H9 (cell line): ENCODE results near the gene MARCHF10. TPM values are rescaled to one million over a fixed set of nuclear protein-coding genes. Genes with fewer than 3 reads are reported as not detected.

Experiments
- DNase-seq: peaks from one replicate; pipeline ENCODE4 v3.0.0-alpha.2; 2017
- H2AFZ ChIP-seq: one replicate; pipeline ENCODE4 v1.6.1; 2013; ENCODE audit warnings: mild to moderate bottlenecking, low read length, control low read depth, moderate library complexity
- H2AK5ac ChIP-seq: 2 replicates; pipeline ENCODE4 v1.6.1; 2013; ENCODE audit warnings: low read length, control low read depth, mixed read lengths; ENCODE audit not compliant: insufficient read length
- H2BK120ac ChIP-seq: one replicate; pipeline ENCODE4 v1.6.1; 2013; ENCODE audit warnings: low read depth, mild to moderate bottlenecking, low read length, control low read depth, inconsistent platforms; ENCODE audit not compliant: poor library complexity, severe bottlenecking
- H2BK12ac ChIP-seq: 2 replicates; pipeline ENCODE4 v1.6.1; 2013; ENCODE audit warnings: low read length, control low read depth, mixed read lengths, low read depth; ENCODE audit not compliant: insufficient read length
- H2BK15ac ChIP-seq: 2 replicates; pipeline ENCODE4 v1.6.1; 2013; ENCODE audit warnings: low read depth, low read length, control low read depth
- H2BK20ac ChIP-seq: one replicate; pipeline ENCODE4 v1.6.1; 2013; ENCODE audit warnings: low read depth, mild to moderate bottlenecking, low read length, control low read depth, inconsistent platforms; ENCODE audit not compliant: poor library complexity, severe bottlenecking
- H2BK5ac ChIP-seq: 2 replicates; pipeline ENCODE4 v1.6.1; 2013; ENCODE audit warnings: low read length, control low read depth, mixed read lengths; ENCODE audit not compliant: insufficient read length
- H3K14ac ChIP-seq: 2 replicates; pipeline ENCODE4 v1.6.1; 2013; ENCODE audit warnings: low read length, control low read depth; ENCODE audit not compliant: insufficient read depth
- H3K18ac ChIP-seq: 2 replicates; pipeline ENCODE4 v1.6.1; 2013; ENCODE audit warnings: low read depth, mild to moderate bottlenecking, mixed read lengths, low read length, control low read depth; ENCODE audit not compliant: insufficient read length
- H3K23ac ChIP-seq: 2 replicates; pipeline ENCODE4 v1.6.1; 2013; ENCODE audit warnings: low read length, control low read depth, mixed read lengths, low read depth; ENCODE audit not compliant: insufficient read length
- H3K23me2 ChIP-seq: 2 replicates; pipeline ENCODE4 v1.6.1; 2013; ENCODE audit warnings: low read depth, mild to moderate bottlenecking, mixed read lengths, low read length, control low read depth; ENCODE audit not compliant: insufficient read length, poor library complexity, severe bottlenecking
- H3K27ac ChIP-seq: 2 replicates; pipeline ENCODE4 v1.5.1; 2013; ENCODE audit warnings: low read length, control low read depth, mixed read lengths, low read depth; ENCODE audit not compliant: insufficient read length
- H3K27me3 ChIP-seq: 2 replicates; pipeline ENCODE4 v1.6.1; 2013; ENCODE audit warnings: low read length, control low read depth, inconsistent platforms; ENCODE audit not compliant: insufficient read depth
- H3K4ac ChIP-seq: 2 replicates; pipeline ENCODE4 v1.6.1; 2013; ENCODE audit warnings: low read depth, mild to moderate bottlenecking, control low read depth, inconsistent platforms, low read length, moderate library complexity
- H3K4me1 ChIP-seq: 2 replicates; pipeline ENCODE4 v1.6.1; 2013; ENCODE audit warnings: low read length, control low read depth, inconsistent platforms; ENCODE audit not compliant: insufficient read depth
- H3K4me2 ChIP-seq: 2 replicates; pipeline ENCODE4 v1.6.1; 2013; ENCODE audit warnings: low read length, control low read depth, mixed read lengths; ENCODE audit not compliant: insufficient read length, insufficient read depth
- H3K56ac ChIP-seq: 2 replicates; pipeline ENCODE4 v1.6.1; 2013; ENCODE audit warnings: low read depth, mild to moderate bottlenecking, mixed read lengths, low read length, control low read depth; ENCODE audit not compliant: insufficient read length
- H3K79me1 ChIP-seq: 2 replicates; pipeline ENCODE4 v1.6.1; 2013; ENCODE audit warnings: low read depth, mild to moderate bottlenecking, moderate library complexity, low read length, control low read depth, inconsistent platforms; ENCODE audit not compliant: insufficient read depth, poor library complexity, severe bottlenecking
- H3K79me2 ChIP-seq: 2 replicates; pipeline ENCODE4 v1.6.1; 2013; ENCODE audit warnings: low read length, control low read depth, inconsistent platforms; ENCODE audit not compliant: insufficient read depth
- H3K9ac ChIP-seq: 2 replicates; pipeline ENCODE4 v1.6.1; 2013; ENCODE audit warnings: low read length, control low read depth, mixed read lengths; ENCODE audit not compliant: insufficient read length; ENCODE audit errors: extremely low read depth
- H3K9me3 ChIP-seq: one replicate; pipeline ENCODE4 v1.6.1; 2013; ENCODE audit warnings: low read depth, low read length, inconsistent platforms; ENCODE audit not compliant: control insufficient read depth
- H3T11ph ChIP-seq: one replicate; pipeline ENCODE4 v1.6.1; 2013; ENCODE audit warnings: mild to moderate bottlenecking, low read length, control low read depth, inconsistent platforms
- H4K20me1 ChIP-seq: one replicate; pipeline ENCODE4 v1.6.1; 2013; ENCODE audit not compliant: control insufficient read depth, insufficient read length, insufficient read depth
- H4K5ac ChIP-seq: 2 replicates; pipeline ENCODE4 v1.6.1; 2013; ENCODE audit warnings: low read depth, mild to moderate bottlenecking, mixed read lengths, low read length, control low read depth; ENCODE audit not compliant: insufficient read length
- H4K8ac ChIP-seq: replicated peaks from 2 replicates; pipeline ENCODE4 v1.6.1; 2013; ENCODE audit warnings: low read length, control low read depth, mixed read lengths, low read depth; ENCODE audit not compliant: insufficient read length
- H4K91ac ChIP-seq: 2 replicates; pipeline ENCODE4 v1.6.1; 2013; ENCODE audit warnings: low read depth, mild to moderate bottlenecking, moderate library complexity, mixed read lengths, low read length, control low read depth; ENCODE audit not compliant: insufficient read length
- H3K27ac Mint-ChIP-seq, 3 experiments: 2 replicates in 2 of 3; 3 replicates in 1 of 3; pipeline ENCODE4 v1.8.0; 2020 to 2021; ENCODE audit warnings: mixed read lengths in 3 of 3, mild to moderate bottlenecking in 1 of 3, moderate library complexity in 1 of 3
- H3K27me3 Mint-ChIP-seq: 2 replicates; pipeline ENCODE4 v1.8.0; 2021; ENCODE audit warnings: low read depth, mild to moderate bottlenecking, moderate library complexity, mixed read lengths
- H3K36me3 Mint-ChIP-seq, 3 experiments: 2 replicates in 2 of 3; 3 replicates in 1 of 3; pipeline ENCODE4 v1.8.0; 2020 to 2021; ENCODE audit warnings: low read depth in 3 of 3, mixed read lengths in 3 of 3; ENCODE audit not compliant: insufficient read depth in 1 of 3
- H3K4me1 Mint-ChIP-seq, 2 experiments: 2 replicates each; pipeline ENCODE4 v1.8.0; 2020; ENCODE audit warnings: mixed read lengths in 2 of 2
- H3K4me3 Mint-ChIP-seq, 2 experiments: 2 replicates in 1 of 2; 3 replicates in 1 of 2; pipeline ENCODE4 v1.8.0; 2020 to 2021; ENCODE audit warnings: mild to moderate bottlenecking in 2 of 2, mixed read lengths in 2 of 2, moderate library complexity in 1 of 2
- H3K9me3 Mint-ChIP-seq, 2 experiments: 2 replicates in 1 of 2; 3 replicates in 1 of 2; pipeline ENCODE4 v1.8.0; 2020; ENCODE audit warnings: mild to moderate bottlenecking in 2 of 2, mixed read lengths in 2 of 2, moderate library complexity in 1 of 2
- WGBS: extraction: QIAGEN DNeasy Blood & Tissue Kit; methylation state at CpG from one replicate; pipeline ENCODE4 v1.1.7; 2013; ENCODE audit warnings: missing lambda C conversion rate, low lambda C conversion rate, mixed read lengths; ENCODE audit not compliant: insufficient read length; ENCODE audit errors: extremely low coverage; 5-methylcytosine and 5-hydroxymethylcytosine counted together
- total RNA-seq: library from RNA; stranded (reverse); gene quantifications from 2 replicates; pipeline ENCODE4 v1.2.1, GENCODE V29; 2021
- TF ChIP-seq, protein P1 (sequence below): fragments of 200-600 bp; sonication (generic); conservative IDR thresholded peaks from 3 replicates; pipeline ENCODE4 v1.8.0; 2021; ENCODE audit warnings: antibody characterized with exemption, mild to moderate bottlenecking

MARCHF10 gene
- total RNA-seq, 1 experiment from 2014 or later = not detected

DNA sequence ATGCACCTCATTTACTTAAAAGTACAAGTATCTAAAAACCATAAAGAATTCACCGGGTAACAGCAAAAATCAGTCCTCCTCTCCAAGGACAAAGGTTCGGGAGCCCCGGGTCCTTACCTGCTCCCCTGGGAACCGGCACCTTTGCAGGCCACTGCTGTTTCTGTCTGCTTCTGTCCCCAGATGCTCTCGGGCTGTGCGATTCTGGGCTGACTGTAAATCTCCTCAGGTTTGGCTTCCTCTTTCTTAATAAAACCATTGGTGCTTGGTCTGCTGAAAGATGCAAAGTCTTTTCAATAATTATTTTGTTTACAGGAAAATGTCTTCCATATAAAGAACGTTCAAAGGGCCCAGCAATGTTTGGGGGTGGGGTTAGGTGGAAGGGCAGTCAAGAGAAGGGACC is 63.9 kb downstream of the MARCHF10 start:
- Histone ChIP-seq H3K23ac (no peak overlapping the region), H4K8ac (no peak overlapping the region), H3K4ac (no peak overlapping the region), H3K9ac (no peak overlapping the region), H4K20me1 (no peaks in the 10 kb centered on the region), H2AK5ac (no peak overlapping the region), H3K79me2 (no peaks in the 10 kb centered on the region), H4K5ac (no peak overlapping the region), H4K91ac (no peak overlapping the region), H3K79me1 (no peaks in the 10 kb centered on the region), H2BK20ac (no peak overlapping the region), H3K14ac (no peak overlapping the region), H3T11ph (no peak overlapping the region), H3K23me2 (no peaks in the 10 kb centered on the region), H3K18ac (no peak overlapping the region), H3K56ac (no peak overlapping the region), H2BK15ac (no peak overlapping the region), H3K9me3 (no peaks in the 10 kb centered on the region), H3K4me2 (no peak overlapping the region), H2BK5ac (no peak overlapping the region), H2BK120ac (no peak overlapping the region), H2BK12ac (no peak overlapping the region), H2AFZ (no peak overlapping the region), H3K4me1 (peaks cover 4% of the 10 kb centered on the region; the same call in 1 of the 2 replicates), H3K27ac (no peak overlapping the region), H3K27me3 (no peaks in the 10 kb centered on the region)
- no peaks in the 10 kb centered on the region for H3K9me3 Mint-ChIP-seq
- peaks cover 12 to 21% of the 10 kb centered on the region in 2 experiments for H3K4me1 Mint-ChIP-seq
- no CpG with 5 or more reads among the region's 7 CpGs for WGBS
- H3K36me3 Mint-ChIP-seq = no peaks in the 10 kb centered on the region
- TF ChIP-seq, protein P1, sequence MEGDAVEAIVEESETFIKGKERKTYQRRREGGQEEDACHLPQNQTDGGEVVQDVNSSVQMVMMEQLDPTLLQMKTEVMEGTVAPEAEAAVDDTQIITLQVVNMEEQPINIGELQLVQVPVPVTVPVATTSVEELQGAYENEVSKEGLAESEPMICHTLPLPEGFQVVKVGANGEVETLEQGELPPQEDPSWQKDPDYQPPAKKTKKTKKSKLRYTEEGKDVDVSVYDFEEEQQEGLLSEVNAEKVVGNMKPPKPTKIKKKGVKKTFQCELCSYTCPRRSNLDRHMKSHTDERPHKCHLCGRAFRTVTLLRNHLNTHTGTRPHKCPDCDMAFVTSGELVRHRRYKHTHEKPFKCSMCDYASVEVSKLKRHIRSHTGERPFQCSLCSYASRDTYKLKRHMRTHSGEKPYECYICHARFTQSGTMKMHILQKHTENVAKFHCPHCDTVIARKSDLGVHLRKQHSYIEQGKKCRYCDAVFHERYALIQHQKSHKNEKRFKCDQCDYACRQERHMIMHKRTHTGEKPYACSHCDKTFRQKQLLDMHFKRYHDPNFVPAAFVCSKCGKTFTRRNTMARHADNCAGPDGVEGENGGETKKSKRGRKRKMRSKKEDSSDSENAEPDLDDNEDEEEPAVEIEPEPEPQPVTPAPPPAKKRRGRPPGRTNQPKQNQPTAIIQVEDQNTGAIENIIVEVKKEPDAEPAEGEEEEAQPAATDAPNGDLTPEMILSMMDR = no peak
- H3K27ac Mint-ChIP-seq = no peak overlapping the region
- peaks cover 4% of the 10 kb centered on the region; the same call in 1 of the 2 replicates for H3K27me3 Mint-ChIP-seq
- H3K4me3 Mint-ChIP-seq = no peak overlapping the region
- peak; percentile 18 for DNase-seq
